ENCODE data around the gene ZNF598.

DNA sequence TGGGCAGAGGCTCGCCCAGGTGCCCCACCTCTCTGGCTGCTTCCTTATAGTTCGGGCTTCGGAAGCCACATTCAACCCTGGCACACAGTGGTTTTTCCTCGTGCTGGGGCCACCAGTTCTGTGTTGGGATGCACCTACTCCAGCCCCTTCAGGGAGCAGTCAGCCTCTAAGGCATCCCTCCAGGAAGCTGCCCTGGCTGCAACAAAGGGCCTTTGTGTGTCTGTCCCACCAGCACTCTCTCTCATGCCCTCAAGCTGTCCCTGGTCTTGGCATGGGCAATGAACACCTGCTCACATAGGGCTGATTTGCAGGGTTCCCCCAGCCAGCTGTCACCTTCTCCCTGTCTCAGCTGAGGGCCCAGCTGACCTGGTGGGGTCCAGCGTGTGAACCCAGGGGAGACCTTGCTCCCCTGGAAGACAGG is 27.6 kb downstream of the ZNF598 start:
- no peak for TF ChIP-seq POLR2A (IDR thresholded peaks at IDR 0.05)
- no peak for TF ChIP-seq POLR2AphosphoS5 (IDR thresholded peaks at IDR 0.05)
- no peak for TF ChIP-seq CTCF (IDR thresholded peaks at IDR 0.05)

All from upper lobe of left lung (tissue), 4 donors.